Spinal cord (tissue), 10 donors: Measurements from ENCODE around the gene GALNT17. TPM values are rescaled to one million over a fixed set of nuclear protein-coding genes. Genes with fewer than 3 reads are reported as not detected.

Source experiments
- DNase-seq, 6 donors: peaks; one replicate each; pipeline versions ENCODE4 v3.0.0 to v3.0.0-alpha.2; 2013 to 2015; ENCODE audit warnings: low spot score in 6 of 6, low read depth in 4 of 6
- H3K27ac ChIP-seq: one replicate; pipeline ENCODE4 v1.5.1; 2013; ENCODE audit warnings: low read depth, low read length, control low read depth
- H3K27me3 ChIP-seq: one replicate; pipeline ENCODE4 v1.6.1; 2013; ENCODE audit warnings: low read length; ENCODE audit not compliant: control insufficient read depth, insufficient read depth
- H3K36me3 ChIP-seq: one replicate; pipeline ENCODE4 v1.6.1; 2013; ENCODE audit warnings: low read length; ENCODE audit not compliant: control insufficient read depth, insufficient read depth
- H3K4me1 ChIP-seq: one replicate; pipeline ENCODE4 v1.6.1; 2013; ENCODE audit warnings: low read length; ENCODE audit not compliant: control insufficient read depth, insufficient read depth
- H3K4me3 ChIP-seq: one replicate; pipeline ENCODE4 v1.5.1; 2013; ENCODE audit warnings: low read depth, low read length, control low read depth
- H3K9me3 ChIP-seq: one replicate; pipeline ENCODE4 v1.6.1; 2013; ENCODE audit warnings: low read length; ENCODE audit not compliant: control insufficient read depth, insufficient read depth
- WGBS: methylation state at CpG from one replicate; pipeline ENCODE4 v1.1.5; 2013; ENCODE audit warnings: missing lambda C conversion rate; ENCODE audit not compliant: insufficient coverage; 5-methylcytosine and 5-hydroxymethylcytosine counted together
- polyA plus RNA-seq, 2 donors: library from polyadenylated mRNA; unstranded; fragments of 120-200 nt; gene quantifications; one replicate each; pipeline ENCODE4 v1.2.1, GENCODE V29; 2013; ENCODE audit not compliant: insufficient read length in 2 of 2
- total RNA-seq, 2 donors: library from RNA; depleted of rRNA in 1 of 2; stranded (reverse); fragments of 120-200 nt in 1 of 2; fragments of >200 nt in 1 of 2; gene quantifications; one replicate each; pipeline versions ENCODE4 v1.2.3 to v1.2.4, GENCODE V29; 2013 to 2014
- donor health status: healthy.

Gene GALNT17
- total and polyA plus RNA-seq, 4 donors: 44.9 to 54.8 (median 48.0) TPM

DNA sequence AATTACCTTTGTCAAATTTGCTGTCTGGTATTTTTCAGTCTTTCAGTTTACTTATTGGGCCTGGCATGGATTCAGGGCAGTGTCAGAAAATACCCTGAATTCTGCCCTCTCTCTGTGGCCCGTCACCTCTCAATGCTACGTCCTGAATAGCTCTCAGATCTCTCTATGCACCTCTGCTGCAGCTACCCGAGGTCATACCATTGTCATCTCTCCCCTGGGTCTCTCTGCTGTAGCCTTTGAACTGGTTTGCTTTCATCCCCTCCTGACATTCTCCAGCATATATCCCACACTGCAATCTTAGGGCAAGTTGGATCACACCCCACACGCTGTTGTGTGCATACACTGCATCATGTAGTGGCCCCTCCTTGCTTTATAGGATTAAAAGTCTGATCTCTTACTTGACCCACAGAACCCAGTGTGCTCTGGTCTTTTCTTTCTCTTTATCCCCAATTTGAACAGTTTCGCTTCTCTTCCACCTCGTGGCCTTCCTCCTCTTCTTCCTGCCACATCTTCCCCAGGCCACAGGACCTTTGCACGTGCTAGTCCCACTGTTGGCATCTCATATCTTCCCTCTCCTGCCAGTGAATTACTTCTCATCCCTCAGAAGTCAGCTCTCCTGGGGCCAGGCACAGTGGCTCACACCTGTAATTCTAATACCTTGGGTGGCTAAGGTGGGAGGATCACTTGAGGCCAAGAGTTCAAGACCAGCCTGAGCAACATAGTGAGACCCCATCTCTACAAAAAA is 372.9 kb downstream of the GALNT17 start:
- Histone ChIP-seq H3K4me1 (peaks cover 12% of the 10 kb centered on the region), H3K9me3 (no peaks in the 10 kb centered on the region), H3K4me3 (no peak overlapping the region), H3K27ac (no peak overlapping the region), H3K36me3 (no peaks in the 10 kb centered on the region), H3K27me3 (no peaks in the 10 kb centered on the region)
- 86% methylated on average over 7 of the region's 7 CpGs for WGBS
- no peak for DNase-seq

DNA sequence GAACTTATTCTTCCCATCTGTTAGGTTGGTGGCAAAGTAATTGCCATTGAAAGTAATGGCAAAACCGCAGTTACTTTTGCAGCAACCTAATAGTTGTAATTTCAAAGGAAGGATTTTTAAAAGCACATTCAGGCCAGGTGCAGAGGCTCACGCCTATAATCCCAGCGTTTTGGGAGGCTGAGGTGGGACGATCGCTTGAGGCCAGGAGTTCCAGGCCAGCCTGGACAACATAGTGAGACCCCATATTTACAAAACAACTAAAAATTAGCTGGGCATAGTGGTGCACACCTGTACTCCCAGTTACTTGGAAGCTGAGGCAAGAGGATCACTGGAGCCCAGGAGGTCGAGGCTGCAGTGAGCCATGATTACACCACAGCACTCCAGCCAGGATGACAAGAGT is 374.9 kb downstream of the GALNT17 start:
- peaks cover 12% of the 10 kb centered on the region for H3K4me1 ChIP-seq
- no peaks in the 10 kb centered on the region for H3K36me3 ChIP-seq
- no peaks in the 10 kb centered on the region for H3K9me3 ChIP-seq
- no peak overlapping the region for H3K27ac ChIP-seq
- no peak for DNase-seq
- WGBS: 96% methylated on average over 4 of the region's 6 CpGs
- no peaks in the 10 kb centered on the region for H3K27me3 ChIP-seq
- no peak overlapping the region for H3K4me3 ChIP-seq

DNA sequence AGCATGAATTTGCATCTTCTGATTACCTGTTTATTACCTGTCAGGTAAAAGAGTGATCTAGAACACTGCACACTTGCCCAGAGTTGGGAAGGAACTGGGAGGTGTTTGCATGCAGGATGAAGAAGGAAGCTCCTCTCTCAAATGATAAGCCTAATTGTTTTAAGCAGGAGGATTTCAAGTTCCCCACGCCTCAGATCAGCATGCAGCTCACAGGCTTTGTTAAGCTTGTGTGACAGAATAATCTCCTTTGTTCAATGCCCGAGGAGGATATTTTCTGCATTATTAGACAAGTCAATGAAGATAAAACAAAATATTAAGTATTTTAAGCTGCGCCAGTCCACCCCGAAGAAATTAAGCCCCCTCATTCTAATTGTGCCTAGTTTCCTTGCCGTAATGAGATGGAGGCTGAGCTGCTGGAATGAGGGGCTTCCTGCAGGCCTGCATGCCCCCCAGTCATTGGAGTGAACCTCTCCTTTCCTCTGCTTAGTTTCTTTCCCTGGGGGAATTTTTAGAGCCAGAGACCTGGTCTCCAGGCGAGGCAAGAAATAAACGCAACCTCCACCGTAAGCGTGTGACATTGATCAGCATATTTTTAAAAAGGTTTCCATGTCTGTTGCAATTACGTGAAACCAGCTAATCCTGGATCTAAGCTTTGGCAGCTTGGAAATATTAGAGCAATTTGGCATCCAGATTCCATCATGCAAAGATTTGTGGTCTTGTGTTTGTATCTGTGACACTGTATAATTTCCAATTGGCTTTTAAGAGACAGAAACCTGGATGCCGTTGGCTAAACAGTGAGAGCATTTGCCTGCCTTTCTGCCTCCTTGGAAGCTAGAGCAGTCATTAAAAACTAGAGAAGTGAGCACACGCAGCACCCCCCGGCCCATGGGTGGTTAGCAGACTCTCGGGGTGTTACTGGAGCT is 376.0 kb downstream of the GALNT17 start:
- Histone ChIP-seq H3K4me1 (peaks cover 20% of the 10 kb centered on the region), H3K36me3 (no peaks in the 10 kb centered on the region), H3K27me3 (no peaks in the 10 kb centered on the region), H3K9me3 (no peaks in the 10 kb centered on the region), H3K4me3 (no peak overlapping the region), H3K27ac (no peak overlapping the region)
- WGBS: 64% methylated on average over 8 of the region's 14 CpGs
- peak in 2 of 6 donors; percentile 60 to 83 for DNase-seq

DNA sequence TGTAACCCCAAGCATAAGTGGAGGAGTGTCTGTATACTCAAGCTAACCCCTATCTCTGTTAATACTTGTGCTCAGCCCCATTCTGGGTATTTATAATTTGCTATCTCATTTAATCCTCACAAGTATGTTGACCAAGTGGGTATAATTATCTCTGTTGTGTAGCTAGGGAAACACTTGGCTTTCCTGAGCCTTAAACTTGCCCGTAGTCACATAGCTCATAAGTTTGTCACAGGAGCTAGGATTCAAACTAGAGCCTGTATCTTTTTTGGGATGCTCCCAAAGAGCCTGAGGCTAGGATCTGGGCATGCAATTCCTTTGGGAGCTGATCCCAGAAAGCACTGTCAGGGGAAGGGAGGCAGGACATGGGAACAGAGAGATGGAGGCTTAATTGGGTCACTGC is 377.4 kb downstream of the GALNT17 start:
- Histone ChIP-seq H3K4me1 (peaks cover 23% of the 10 kb centered on the region), H3K27me3 (no peaks in the 10 kb centered on the region), H3K4me3 (no peak overlapping the region), H3K9me3 (no peaks in the 10 kb centered on the region), H3K27ac (no peak overlapping the region), H3K36me3 (no peaks in the 10 kb centered on the region)
- 100% methylated on average over 1 of the region's 1 CpG for WGBS
- no peak for DNase-seq

DNA sequence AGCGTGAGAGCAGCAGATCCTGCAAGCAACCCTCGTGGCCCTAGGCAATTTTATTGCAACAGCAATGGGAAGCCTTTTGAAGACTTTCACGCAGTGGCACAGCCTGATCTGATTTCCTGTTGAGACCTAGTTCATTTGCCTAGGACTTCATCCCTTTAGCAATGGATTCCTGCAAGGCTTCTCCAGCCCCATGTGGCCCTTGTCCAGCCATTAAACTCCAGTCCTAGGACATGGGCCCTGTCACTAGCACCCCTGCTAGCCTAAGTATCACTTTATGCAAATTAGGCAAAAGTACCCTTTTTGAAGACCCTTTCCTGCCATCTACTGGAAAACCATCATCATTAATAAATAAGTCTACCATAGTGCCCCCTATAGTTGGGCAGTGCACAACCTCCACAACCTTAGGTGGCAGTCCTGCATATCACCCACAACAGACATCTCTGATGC is 379.4 kb downstream of the GALNT17 start:
- no peak overlapping the region for H3K27ac ChIP-seq
- no peak for DNase-seq
- H3K4me1 ChIP-seq: peaks cover 23% of the 10 kb centered on the region
- 79% methylated on average over 3 of the region's 3 CpGs for WGBS
- no peak overlapping the region for H3K4me3 ChIP-seq
- H3K36me3 ChIP-seq: no peaks in the 10 kb centered on the region
- H3K27me3 ChIP-seq: no peaks in the 10 kb centered on the region
- no peaks in the 10 kb centered on the region for H3K9me3 ChIP-seq

DNA sequence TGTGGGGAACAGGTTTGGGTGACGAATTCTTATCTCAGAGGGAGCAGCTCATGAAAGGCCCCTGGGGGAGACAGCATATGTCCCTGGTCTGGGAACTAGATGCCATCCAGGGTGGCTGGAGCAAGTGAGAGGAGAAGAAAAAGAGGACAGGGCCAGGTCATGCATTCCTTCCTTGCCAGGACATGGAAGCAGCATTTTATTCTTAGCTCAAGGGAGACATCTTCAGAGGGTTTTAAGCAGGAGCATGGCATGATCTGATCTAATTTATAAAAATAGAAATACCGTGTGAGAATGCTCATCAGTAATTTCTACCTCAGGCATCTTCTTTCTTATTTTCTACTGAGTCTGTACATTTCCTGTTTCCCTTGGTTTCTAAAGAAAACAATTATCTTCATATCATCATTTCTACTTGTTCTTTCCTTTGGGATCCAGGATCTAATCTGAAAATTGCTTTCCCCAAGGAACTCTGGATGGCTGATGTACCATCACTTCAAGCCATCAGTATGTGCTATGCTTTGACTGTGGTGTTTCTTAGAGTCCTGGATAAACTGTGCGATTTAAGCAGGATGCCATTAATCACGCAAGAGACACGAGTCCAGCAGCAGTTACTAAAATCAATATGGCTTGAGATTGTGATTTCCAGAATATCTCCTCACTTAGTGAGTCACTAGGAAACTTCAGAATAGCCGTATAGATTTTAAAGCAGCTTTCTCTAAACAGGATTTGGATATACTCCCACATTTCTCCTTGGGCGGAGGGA is 386.2 kb downstream of the GALNT17 start:
- no peaks in the 10 kb centered on the region for H3K9me3 ChIP-seq
- no peak overlapping the region for H3K27ac ChIP-seq
- no peak for DNase-seq
- 88% methylated on average over 4 of the region's 7 CpGs for WGBS
- no peaks in the 10 kb centered on the region for H3K27me3 ChIP-seq
- peaks cover 3% of the 10 kb centered on the region for H3K4me1 ChIP-seq
- no peaks in the 10 kb centered on the region for H3K36me3 ChIP-seq
- no peak overlapping the region for H3K4me3 ChIP-seq

DNA sequence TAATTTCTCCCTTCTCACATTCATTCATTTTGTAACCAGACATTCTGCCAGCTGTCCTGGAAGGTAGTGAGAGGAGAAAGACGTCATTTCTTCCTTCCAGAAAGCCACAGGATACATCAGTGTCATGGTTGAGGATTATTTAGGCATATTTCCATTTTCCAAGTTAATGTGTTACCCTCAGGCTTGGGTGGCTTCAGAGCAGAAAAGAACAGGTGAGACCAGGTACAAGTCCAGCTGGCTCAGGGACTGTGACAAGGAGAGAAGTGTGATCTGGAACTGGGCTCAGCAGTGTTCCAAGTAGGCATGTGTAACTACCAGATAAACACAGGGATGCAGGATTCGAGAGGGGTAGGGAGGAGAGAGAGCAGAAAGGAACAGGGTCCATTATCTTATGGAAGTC is 386.9 kb downstream of the GALNT17 start:
- H3K27ac ChIP-seq: no peak overlapping the region
- no peaks in the 10 kb centered on the region for H3K36me3 ChIP-seq
- no CpG with 5 or more reads among the region's 2 CpGs for WGBS
- no peaks in the 10 kb centered on the region for H3K4me1 ChIP-seq
- no peaks in the 10 kb centered on the region for H3K27me3 ChIP-seq
- DNase-seq: no peak
- H3K9me3 ChIP-seq: no peaks in the 10 kb centered on the region
- no peak overlapping the region for H3K4me3 ChIP-seq

DNA sequence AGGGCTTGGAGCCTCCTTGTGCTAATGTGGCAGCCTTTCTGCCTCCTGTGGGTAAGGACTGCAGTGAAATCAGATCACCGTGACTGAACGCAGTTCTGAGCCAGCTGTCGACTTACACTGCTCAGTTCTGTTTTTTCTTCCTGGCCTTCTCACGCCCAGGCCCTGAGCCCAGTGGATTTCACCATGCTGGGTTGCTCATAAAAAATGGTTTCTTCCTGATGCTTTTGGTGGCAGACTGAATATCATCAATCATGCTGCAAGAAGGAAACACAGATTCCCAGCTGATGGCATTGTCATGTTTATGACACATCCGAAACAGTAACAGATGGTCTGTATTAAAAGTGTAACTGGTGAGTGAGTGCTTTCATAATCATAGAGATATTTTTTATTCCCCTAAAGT is 389.6 kb downstream of the GALNT17 start:
- no peaks in the 10 kb centered on the region for H3K9me3 ChIP-seq
- no peaks in the 10 kb centered on the region for H3K4me1 ChIP-seq
- no peaks in the 10 kb centered on the region for H3K27me3 ChIP-seq
- no peaks in the 10 kb centered on the region for H3K36me3 ChIP-seq
- WGBS: 90% methylated on average over 3 of the region's 5 CpGs
- DNase-seq: no peak
- H3K27ac ChIP-seq: no peak overlapping the region
- H3K4me3 ChIP-seq: no peak overlapping the region

DNA sequence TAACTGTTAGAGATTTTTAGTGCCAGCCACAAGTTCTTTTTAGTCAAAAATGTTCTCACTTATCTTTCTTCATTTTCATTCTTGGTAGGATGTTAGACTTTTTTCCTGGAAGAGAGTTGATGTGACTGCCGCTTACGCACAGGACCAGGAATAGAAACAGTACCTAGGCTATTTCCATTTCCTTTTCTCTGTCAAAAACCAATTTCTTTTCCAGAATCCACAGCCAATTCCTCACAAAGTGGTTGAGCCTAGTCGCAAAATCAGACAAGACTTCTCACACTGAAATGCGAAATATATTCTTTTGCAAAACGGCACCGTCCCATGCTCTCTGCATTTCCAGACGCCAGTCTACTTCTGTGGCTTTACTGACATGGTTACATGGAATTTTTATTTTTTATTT is 394.2 kb downstream of the GALNT17 start:
- Histone ChIP-seq H3K9me3 (no peaks in the 10 kb centered on the region), H3K4me3 (no peak overlapping the region), H3K36me3 (no peaks in the 10 kb centered on the region), H3K4me1 (no peaks in the 10 kb centered on the region), H3K27ac (no peak overlapping the region), H3K27me3 (no peaks in the 10 kb centered on the region)
- 100% methylated on average over 1 of the region's 7 CpGs for WGBS
- DNase-seq: peak in 1 of 6 donors; percentile 68
